IMR-90 (cell line): ENCODE data around the gene HSD11B1L. TPM values are rescaled to one million over a fixed set of nuclear protein-coding genes. Genes with fewer than 3 reads are reported as not detected.

Experiments used
- ATAC-seq: fragments of 200-7000 bp; cut with Tn5 transposase; 2 replicates; pipeline ENCODE4 v1.9.1; 2020; ENCODE audit warnings: low read depth, mild to moderate bottlenecking, moderate library complexity
- BruUV-seq: library from RNA; stranded (reverse); fragments of 400-500 nt; replicated peaks from 2 replicates; lab custom pipeline; 2021; lab: Mats Ljungman, UMichigan
- CTCF ChIA-PET: fragments of 300-600 bp; formaldehyde crosslinking; extraction: SDS; loops from one replicate; lab custom pipeline; 2021; ENCODE audit warnings: antibody characterized with exemption; lab: Yijun Ruan, JAX
- POLR2A ChIA-PET: fragments of 300-600 bp; sonication (Branson Sonifier 250); formaldehyde crosslinking; loops from one replicate; lab custom pipeline; 2022; ENCODE audit warnings: antibody characterized with exemption; ENCODE audit not compliant: unreplicated experiment; lab: Charles Lee
- DNase-seq: peaks from one replicate; pipeline ENCODE4 v3.0.0; 2013
- H2AFZ ChIP-seq: replicated peaks from 2 replicates; pipeline ENCODE3; 2013; ENCODE audit warnings: low read length, mild to moderate bottlenecking; ENCODE audit not compliant: poor library complexity
- H2AK5ac ChIP-seq: 2 replicates; pipeline ENCODE4 v1.6.1; 2013; ENCODE audit warnings: low read depth, low read length, inconsistent platforms
- H2AK9ac ChIP-seq: replicated peaks from 2 replicates; pipeline ENCODE3; 2013; ENCODE audit warnings: mild to moderate bottlenecking, low read depth, low read length, moderate library complexity; ENCODE audit not compliant: poor library complexity
- H2BK120ac ChIP-seq: 2 replicates; pipeline ENCODE4 v1.6.1; 2013; ENCODE audit warnings: low read depth, low read length, inconsistent platforms
- H2BK15ac ChIP-seq: 3 replicates; pipeline ENCODE4 v1.6.1; 2013; ENCODE audit warnings: low read depth, low read length, inconsistent platforms
- H2BK20ac ChIP-seq: 2 replicates; pipeline ENCODE4 v1.6.1; 2013; ENCODE audit warnings: low read depth, mild to moderate bottlenecking, inconsistent platforms, low read length, moderate library complexity
- H2BK5ac ChIP-seq: 2 replicates; pipeline ENCODE4 v1.6.1; 2013; ENCODE audit warnings: mild to moderate bottlenecking, low read depth, low read length, inconsistent platforms; ENCODE audit not compliant: poor library complexity, severe bottlenecking
- H3K14ac ChIP-seq: replicated peaks from 2 replicates; pipeline ENCODE4 v1.6.1; 2013; ENCODE audit warnings: low read depth, low read length, inconsistent platforms
- H3K18ac ChIP-seq: 2 replicates; pipeline ENCODE4 v1.6.1; 2013; ENCODE audit warnings: low read depth, low read length, control low read depth
- H3K23ac ChIP-seq: 2 replicates; pipeline ENCODE4 v1.6.1; 2013; ENCODE audit warnings: low read depth, low read length, inconsistent platforms
- H3K27ac ChIP-seq: 2 replicates; pipeline ENCODE4 v1.5.1; 2013; ENCODE audit warnings: mild to moderate bottlenecking, control low read depth, low read length; ENCODE audit not compliant: insufficient read depth
- H3K27me3 ChIP-seq: 2 replicates; pipeline ENCODE4 v1.6.1; 2013; ENCODE audit warnings: low read length; ENCODE audit not compliant: control insufficient read depth, insufficient read depth
- H3K36me3 ChIP-seq: 2 replicates; pipeline ENCODE4 v1.6.1; 2013; ENCODE audit warnings: low read length, mixed read lengths; ENCODE audit not compliant: control insufficient read depth, insufficient read depth
- H3K4ac ChIP-seq: 2 replicates; pipeline ENCODE4 v1.6.1; 2013; ENCODE audit warnings: low read depth, low read length, inconsistent platforms
- H3K4me1 ChIP-seq: 2 replicates; pipeline ENCODE4 v1.6.1; 2013; ENCODE audit warnings: low read length, mixed read lengths; ENCODE audit not compliant: control insufficient read depth, insufficient read depth
- H3K4me2 ChIP-seq: 2 replicates; pipeline ENCODE4 v1.6.1; 2013; ENCODE audit warnings: low read depth, mild to moderate bottlenecking, control low read depth, low read length, moderate library complexity
- H3K4me3 ChIP-seq: 2 replicates; pipeline ENCODE4 v1.5.1; 2013; ENCODE audit warnings: low read depth, mild to moderate bottlenecking, control low read depth, low read length, moderate library complexity; ENCODE audit not compliant: insufficient read depth
- H3K56ac ChIP-seq: 2 replicates; pipeline ENCODE4 v1.6.1; 2013; ENCODE audit warnings: low read length, inconsistent platforms; ENCODE audit not compliant: insufficient read depth; ENCODE audit errors: extremely low read depth
- H3K79me1 ChIP-seq, 2 experiments: 2 replicates each; pipeline ENCODE4 v1.6.1; 2013; ENCODE audit warnings: low read length in 2 of 2, inconsistent platforms in 1 of 2, low read depth in 1 of 2
- H3K9ac ChIP-seq: 2 replicates; pipeline ENCODE4 v1.6.1; 2013; ENCODE audit warnings: low read depth, low read length, control low read depth
- H3K9me1 ChIP-seq: 2 replicates; pipeline ENCODE4 v1.6.1; 2013; ENCODE audit warnings: low read length, inconsistent platforms; ENCODE audit not compliant: insufficient read depth
- H3K9me3 ChIP-seq: 2 replicates; pipeline ENCODE4 v1.6.1; 2013; ENCODE audit warnings: low read length; ENCODE audit not compliant: control insufficient read depth, insufficient read depth
- H4K20me1 ChIP-seq: 2 replicates; pipeline ENCODE4 v1.6.1; 2013; ENCODE audit warnings: low read length, inconsistent platforms; ENCODE audit not compliant: insufficient read depth
- H4K5ac ChIP-seq: 2 replicates; pipeline ENCODE4 v1.6.1; 2013; ENCODE audit warnings: mild to moderate bottlenecking, low read depth, low read length, control low read depth
- H4K8ac ChIP-seq, 2 experiments: 2 replicates each; pipeline ENCODE4 v1.6.1; 2013; ENCODE audit warnings: low read depth in 2 of 2, low read length in 2 of 2, control low read depth in 1 of 2, inconsistent platforms in 1 of 2
- H4K91ac ChIP-seq: 2 replicates; pipeline ENCODE4 v1.6.1; 2013; ENCODE audit warnings: low read depth, low read length, inconsistent platforms; ENCODE audit not compliant: insufficient read depth
- BHLHE40 ChIP-seq: fragments of 150-350 bp; IDR thresholded peaks from 2 replicates; pipeline ENCODE4 v1.6.1; 2016; ENCODE audit warnings: mild to moderate bottlenecking, low read depth, low read length
- CEBPB ChIP-seq: IDR thresholded peaks from 2 replicates; pipeline ENCODE4 v1.6.1; 2012; ENCODE audit warnings: low read depth, low read length, improper control_type of control experiment
- CHD1 ChIP-seq: IDR thresholded peaks from 2 replicates; pipeline ENCODE4 v1.6.1; 2012; ENCODE audit warnings: low read depth, low read length, improper control_type of control experiment
- FOS ChIP-seq: fragments of 150-350 bp; IDR thresholded peaks from 2 replicates; pipeline ENCODE4 v1.6.1; 2016; ENCODE audit warnings: low read depth, low read length
- MAFK ChIP-seq: IDR thresholded peaks from 2 replicates; pipeline ENCODE4 v1.6.1; 2012; ENCODE audit warnings: low read depth, low read length, improper control_type of control experiment
- MAZ ChIP-seq: IDR thresholded peaks from 2 replicates; pipeline ENCODE4 v1.6.1; 2012; ENCODE audit warnings: low read depth, mild to moderate bottlenecking, low read length, improper control_type of control experiment, moderate library complexity, borderline replicate concordance
- MXI1 ChIP-seq: IDR thresholded peaks from 2 replicates; pipeline ENCODE4 v1.6.1; 2012; ENCODE audit warnings: low read depth, mild to moderate bottlenecking, low read length, moderate library complexity, borderline replicate concordance
- NFE2L2 ChIP-seq: fragments of 150-350 bp; IDR thresholded peaks from 2 replicates; pipeline ENCODE4 v1.6.1; 2016; ENCODE audit warnings: low read depth, mild to moderate bottlenecking, low read length
- POLR2A ChIP-seq: IDR thresholded peaks from 2 replicates; pipeline ENCODE4 v1.6.1; 2012; ENCODE audit warnings: mild to moderate bottlenecking, low read depth, low read length
- RAD21 ChIP-seq: IDR thresholded peaks from 2 replicates; pipeline ENCODE4 v1.6.1; 2012; ENCODE audit warnings: low read length, improper control_type of control experiment
- RCOR1 ChIP-seq: IDR thresholded peaks from 2 replicates; pipeline ENCODE4 v1.6.1; 2012; ENCODE audit warnings: mild to moderate bottlenecking, low read length, improper control_type of control experiment; ENCODE audit not compliant: insufficient replicate concordance
- RFX5 ChIP-seq: IDR thresholded peaks from 2 replicates; pipeline ENCODE4 v1.8.0; 2012; ENCODE audit warnings: low read depth, mild to moderate bottlenecking, low read length, moderate library complexity
- SMC3 ChIP-seq: fragments of 150-350 bp; IDR thresholded peaks from 2 replicates; pipeline ENCODE4 v1.6.1; 2016; ENCODE audit warnings: low read depth, mild to moderate bottlenecking, antibody characterized with exemption, low read length, moderate library complexity
- WGBS, 2 experiments: methylation state at CpG; one replicate each; pipeline versions ENCODE4 v1.1.5 to v1.1.7; 2013; ENCODE audit warnings: missing lambda C conversion rate in 2 of 2; ENCODE audit not compliant: insufficient read length in 1 of 2; ENCODE audit errors: extremely low coverage in 2 of 2; 5-methylcytosine and 5-hydroxymethylcytosine counted together
- dilution Hi-C: fragments of 300-500 bp; cut with HindIII; formaldehyde crosslinking; loops from one replicate; pipeline ENCODE4 v1.14.3; 2018; ENCODE audit warnings: low sequenced_read_pairs; ENCODE audit not compliant: unreplicated experiment
- in situ Hi-C: fragments of 300-500 bp; cut with MboI; formaldehyde crosslinking; loops from 3 replicates; pipeline ENCODE4 v1.14.3; 2019; ENCODE audit warnings: low sequenced_read_pairs, inconsistent platforms, mixed read lengths
- intact Hi-C: fragments of 100-400 bp; cut with micrococcal nuclease; formaldehyde crosslinking; loops from 2 replicates; pipeline ENCODE4 v1.10.0; 2022
- polyA plus RNA-seq, 3 experiments: library from polyadenylated mRNA; depleted of rRNA; stranded (reverse); fragments of >200 nt; gene quantifications; 2 replicates each; pipeline ENCODE4 v1.2.3, GENCODE V29; 2012; ENCODE audit warnings: low replicate concordance in 1 of 3
- total RNA-seq: library from RNA; depleted of rRNA; stranded (reverse); fragments of >200 nt; gene quantifications from 2 replicates; pipeline ENCODE4 v1.2.3, GENCODE V29; 2012
- TF ChIP-seq, protein P1 (sequence below): conservative IDR thresholded peaks from 2 replicates; pipeline ENCODE4 v1.5.1; 2012; ENCODE audit warnings: mild to moderate bottlenecking, low read depth, low read length, improper control_type of control experiment
- TF ChIP-seq, protein P2 (sequence below): fragments of 150-350 bp; IDR thresholded peaks from 2 replicates; pipeline ENCODE4 v1.6.1; 2016; ENCODE audit warnings: low read depth, mild to moderate bottlenecking, low read length, moderate library complexity, borderline replicate concordance
- TF ChIP-seq, protein P3 (sequence below): fragments of 150-350 bp; IDR thresholded peaks from 2 replicates; pipeline ENCODE4 v1.6.1; 2017; ENCODE audit warnings: mild to moderate bottlenecking, antibody characterized with exemption, low read length, low read depth

The HSD11B1L gene
- total and polyA plus RNA-seq, 2 of the 4 experiments (the other 2 are of a cell fraction) = 2.2 to 7.2 TPM

DNA sequence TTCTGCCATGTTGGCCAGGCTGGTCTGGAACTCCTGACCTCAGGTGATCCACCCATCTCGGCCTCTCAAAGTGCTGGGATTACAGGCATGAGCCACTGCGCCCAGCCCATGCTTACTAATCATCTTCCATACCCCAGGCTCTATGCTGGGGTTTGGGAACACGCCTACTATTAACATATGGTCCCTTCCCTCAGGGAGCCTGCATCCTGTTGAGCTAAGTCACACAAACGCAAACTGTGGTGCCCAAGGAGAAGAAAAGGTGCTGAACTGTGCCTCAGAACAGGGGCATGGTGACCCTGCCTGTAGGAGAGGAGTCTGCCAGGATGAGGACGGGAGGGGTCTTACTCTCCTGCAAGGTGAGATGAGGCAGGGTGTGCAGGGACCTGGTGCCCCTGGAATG, 6.1 kb upstream of the HSD11B1L start:
- peak overlapping the region; percentile 76 for H2AK9ac ChIP-seq
- intact Hi-C loops (no loop called here), dilution Hi-C loops (no loop called here), in situ Hi-C loops (no loop called here)
- H2AFZ ChIP-seq = no peak overlapping the region
- H3K4ac ChIP-seq = no peak overlapping the region
- no peak overlapping the region for H2BK20ac ChIP-seq
- no peak for DNase-seq
- no peak overlapping the region for H2BK5ac ChIP-seq
- no peak overlapping the region for H2AK5ac ChIP-seq
- CTCF ChIA-PET = no interaction called here
- H3K18ac ChIP-seq = no peak overlapping the region
- no peaks in the 10 kb centered on the region; the same call in 1 of the 2 replicates for H4K20me1 ChIP-seq
- H3K4me2 ChIP-seq = no peak overlapping the region
- 100% methylated on average over 2 of the region's 5 CpGs; no CpG with 5 or more reads in 1 of the 2 experiments for WGBS, 2 experiments
- no peaks in the 10 kb centered on the region for H3K27me3 ChIP-seq
- H3K14ac ChIP-seq = no peak overlapping the region
- H4K8ac ChIP-seq = no peak overlapping the region
- H4K91ac ChIP-seq = no peak overlapping the region
- H3K4me1 ChIP-seq = peaks cover 5% of the 10 kb centered on the region
- no peak overlapping the region for H3K4me3 ChIP-seq
- H3K9ac ChIP-seq = no peak overlapping the region
- H3K27ac ChIP-seq = no peak overlapping the region
- no peak for ATAC-seq
- H2BK15ac ChIP-seq = no peak overlapping the region
- BruUV-seq = no TSS peak
- no peak overlapping the region for H2BK120ac ChIP-seq
- no peak overlapping the region for H3K56ac ChIP-seq
- no peak overlapping the region for H3K23ac ChIP-seq
- TF ChIP-seq RAD21 (no peak), FOS (no peak), CHD1 (no peak), BHLHE40 (no peak), MAFK (no peak), RFX5 (no peak), POLR2A (no peak), SMC3 (no peak), MXI1 (no peak), CEBPB (no peak), NFE2L2 (no peak), MAZ (no peak), RCOR1 (no peak)
- TF ChIP-seq, protein P1, sequence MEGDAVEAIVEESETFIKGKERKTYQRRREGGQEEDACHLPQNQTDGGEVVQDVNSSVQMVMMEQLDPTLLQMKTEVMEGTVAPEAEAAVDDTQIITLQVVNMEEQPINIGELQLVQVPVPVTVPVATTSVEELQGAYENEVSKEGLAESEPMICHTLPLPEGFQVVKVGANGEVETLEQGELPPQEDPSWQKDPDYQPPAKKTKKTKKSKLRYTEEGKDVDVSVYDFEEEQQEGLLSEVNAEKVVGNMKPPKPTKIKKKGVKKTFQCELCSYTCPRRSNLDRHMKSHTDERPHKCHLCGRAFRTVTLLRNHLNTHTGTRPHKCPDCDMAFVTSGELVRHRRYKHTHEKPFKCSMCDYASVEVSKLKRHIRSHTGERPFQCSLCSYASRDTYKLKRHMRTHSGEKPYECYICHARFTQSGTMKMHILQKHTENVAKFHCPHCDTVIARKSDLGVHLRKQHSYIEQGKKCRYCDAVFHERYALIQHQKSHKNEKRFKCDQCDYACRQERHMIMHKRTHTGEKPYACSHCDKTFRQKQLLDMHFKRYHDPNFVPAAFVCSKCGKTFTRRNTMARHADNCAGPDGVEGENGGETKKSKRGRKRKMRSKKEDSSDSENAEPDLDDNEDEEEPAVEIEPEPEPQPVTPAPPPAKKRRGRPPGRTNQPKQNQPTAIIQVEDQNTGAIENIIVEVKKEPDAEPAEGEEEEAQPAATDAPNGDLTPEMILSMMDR = no peak
- TF ChIP-seq, protein P2, sequence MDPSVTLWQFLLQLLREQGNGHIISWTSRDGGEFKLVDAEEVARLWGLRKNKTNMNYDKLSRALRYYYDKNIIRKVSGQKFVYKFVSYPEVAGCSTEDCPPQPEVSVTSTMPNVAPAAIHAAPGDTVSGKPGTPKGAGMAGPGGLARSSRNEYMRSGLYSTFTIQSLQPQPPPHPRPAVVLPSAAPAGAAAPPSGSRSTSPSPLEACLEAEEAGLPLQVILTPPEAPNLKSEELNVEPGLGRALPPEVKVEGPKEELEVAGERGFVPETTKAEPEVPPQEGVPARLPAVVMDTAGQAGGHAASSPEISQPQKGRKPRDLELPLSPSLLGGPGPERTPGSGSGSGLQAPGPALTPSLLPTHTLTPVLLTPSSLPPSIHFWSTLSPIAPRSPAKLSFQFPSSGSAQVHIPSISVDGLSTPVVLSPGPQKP = no peak
- TF ChIP-seq, protein P3, sequence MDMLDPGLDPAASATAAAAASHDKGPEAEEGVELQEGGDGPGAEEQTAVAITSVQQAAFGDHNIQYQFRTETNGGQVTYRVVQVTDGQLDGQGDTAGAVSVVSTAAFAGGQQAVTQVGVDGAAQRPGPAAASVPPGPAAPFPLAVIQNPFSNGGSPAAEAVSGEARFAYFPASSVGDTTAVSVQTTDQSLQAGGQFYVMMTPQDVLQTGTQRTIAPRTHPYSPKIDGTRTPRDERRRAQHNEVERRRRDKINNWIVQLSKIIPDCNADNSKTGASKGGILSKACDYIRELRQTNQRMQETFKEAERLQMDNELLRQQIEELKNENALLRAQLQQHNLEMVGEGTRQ = no peak
- peaks cover 7 to 9% of the 10 kb centered on the region in 2 experiments; a peak in 3 of 4 replicates for H3K79me1 ChIP-seq
- H3K36me3 ChIP-seq = peaks cover 10% of the 10 kb centered on the region
- POLR2A ChIA-PET = interaction anchor here (0.7 kb wide), 1 partner anchor 17 kb away, joined by 19 read pairs; no protein-coding TSS in a partner anchor
- H3K9me3 ChIP-seq = no peaks in the 10 kb centered on the region
- H4K5ac ChIP-seq = no peak overlapping the region
- H3K9me1 ChIP-seq = peaks cover 7% of the 10 kb centered on the region; the same call in 1 of the 2 replicates
